GM12873 (cell line): ENCODE data around the gene TYSND1.

Experiments used
- TF ChIP-seq, protein P1 (sequence below): IDR thresholded peaks from 2 replicates; pipeline ENCODE4 v1.5.1; 2012; ENCODE audit warnings: low read depth, mild to moderate bottlenecking, moderate library complexity, low read length, control low read depth; ENCODE audit not compliant: insufficient read depth; ENCODE audit errors: missing control alignments

The TYSND1 gene

DNA sequence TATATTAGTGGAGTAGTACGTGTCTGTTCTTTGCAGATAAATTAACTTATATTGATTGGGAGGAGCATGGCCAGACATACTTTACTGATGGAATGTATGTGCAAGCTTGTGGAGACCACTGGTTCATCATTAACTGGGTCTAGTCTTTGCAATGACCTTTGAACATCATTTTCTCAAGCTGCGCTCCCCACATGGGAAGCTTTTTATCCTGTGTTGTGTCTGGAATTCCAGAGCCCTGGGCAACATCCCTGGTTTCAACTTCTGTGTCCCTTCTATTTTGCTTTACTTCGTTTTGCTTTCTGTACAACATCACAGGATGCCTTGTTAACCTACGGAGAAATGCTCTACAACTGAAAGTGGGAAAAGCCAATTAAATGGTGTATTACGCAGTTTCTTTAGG lies 55.5 kb downstream of the TYSND1 start:
- TF ChIP-seq, protein P1, sequence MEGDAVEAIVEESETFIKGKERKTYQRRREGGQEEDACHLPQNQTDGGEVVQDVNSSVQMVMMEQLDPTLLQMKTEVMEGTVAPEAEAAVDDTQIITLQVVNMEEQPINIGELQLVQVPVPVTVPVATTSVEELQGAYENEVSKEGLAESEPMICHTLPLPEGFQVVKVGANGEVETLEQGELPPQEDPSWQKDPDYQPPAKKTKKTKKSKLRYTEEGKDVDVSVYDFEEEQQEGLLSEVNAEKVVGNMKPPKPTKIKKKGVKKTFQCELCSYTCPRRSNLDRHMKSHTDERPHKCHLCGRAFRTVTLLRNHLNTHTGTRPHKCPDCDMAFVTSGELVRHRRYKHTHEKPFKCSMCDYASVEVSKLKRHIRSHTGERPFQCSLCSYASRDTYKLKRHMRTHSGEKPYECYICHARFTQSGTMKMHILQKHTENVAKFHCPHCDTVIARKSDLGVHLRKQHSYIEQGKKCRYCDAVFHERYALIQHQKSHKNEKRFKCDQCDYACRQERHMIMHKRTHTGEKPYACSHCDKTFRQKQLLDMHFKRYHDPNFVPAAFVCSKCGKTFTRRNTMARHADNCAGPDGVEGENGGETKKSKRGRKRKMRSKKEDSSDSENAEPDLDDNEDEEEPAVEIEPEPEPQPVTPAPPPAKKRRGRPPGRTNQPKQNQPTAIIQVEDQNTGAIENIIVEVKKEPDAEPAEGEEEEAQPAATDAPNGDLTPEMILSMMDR: no peak

DNA sequence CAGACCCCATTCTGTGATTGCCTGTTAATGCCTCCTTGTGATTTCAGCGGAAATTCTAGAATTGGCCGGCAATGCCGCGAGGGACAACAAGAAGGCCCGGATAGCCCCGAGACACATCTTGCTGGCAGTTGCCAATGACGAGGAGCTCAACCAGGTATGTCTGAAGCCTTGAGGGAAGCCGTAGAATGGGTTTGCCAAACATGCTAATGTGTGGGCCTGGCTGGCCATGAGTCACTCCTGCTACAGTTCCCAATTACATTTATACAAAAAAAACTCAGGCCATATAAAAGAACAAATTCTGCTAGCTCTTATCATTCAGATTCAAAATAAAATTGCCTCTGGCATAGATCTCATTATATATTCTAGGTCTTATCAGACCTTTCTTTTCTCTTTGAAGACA lies 56.5 kb downstream of the TYSND1 start:
- TF ChIP-seq, protein P1: no peak

- TF ChIP-seq, protein P1: no peak
These were observed 58.2 kb downstream of the TYSND1 start for GRCh38 chr10:70088308-70088698.
